Transverse colon (tissue), 4 donors: ENCODE measurements around the gene KREMEN2.

ENCODE experiments used
- CTCF ChIP-seq, 5 experiments: fragments of 200-600 bp in 3 of 5; fragments of 450-650 bp in 2 of 5; sonication (generic) in 3 of 5; IDR thresholded peaks; 1 replicate in 2 of 5; 2 replicates in 3 of 5; pipeline ENCODE4 v1.5.1; 2016 to 2017; ENCODE audit warnings: antibody characterized with exemption in 5 of 5, inconsistent platforms in 3 of 5, mild to moderate bottlenecking in 2 of 5, moderate library complexity in 1 of 5
- POLR2A ChIP-seq: fragments of 450-650 bp; IDR thresholded peaks from one replicate; pipeline ENCODE4 v1.6.1; 2016; ENCODE audit warnings: antibody characterized with exemption, mild to moderate bottlenecking, moderate library complexity
- POLR2AphosphoS5 ChIP-seq, 3 donors: sonication (generic); formaldehyde crosslinking; IDR thresholded peaks; one replicate each; pipeline ENCODE4 v1.6.1; 2016; ENCODE audit warnings: antibody characterized with exemption in 3 of 3

GRCh38 chr16:2975161-2975795 is 11.2 kb downstream of the KREMEN2 start:
- no peak for TF ChIP-seq CTCF (IDR thresholded peaks at IDR 0.05)
- no peak for TF ChIP-seq POLR2AphosphoS5 (IDR thresholded peaks at IDR 0.05)
- TF ChIP-seq POLR2A: no peak
